SU-DHL-6 (cell line): ENCODE data around the gene PACC1.

Source experiments
- CTCF ChIP-seq: fragments of 200-600 bp; sonication (generic); IDR thresholded peaks from one replicate; pipeline ENCODE4 v1.5.1; 2017; ENCODE audit warnings: antibody characterized with exemption, mild to moderate bottlenecking, low read length, moderate library complexity; ENCODE audit not compliant: insufficient read depth, poor library complexity, severe bottlenecking
- EZH2phosphoT487 ChIP-seq: fragments of 200-600 bp; sonication (generic), shearing (Covaris generic); conservative IDR thresholded peaks from 2 replicates; pipeline ENCODE4 v1.6.1; 2018; ENCODE audit warnings: mild to moderate bottlenecking, antibody characterized with exemption, low read length, moderate library complexity, mixed read lengths

- TF ChIP-seq CTCF (peak; percentile 90), EZH2phosphoT487 (no peak)
Observed at GRCh38 chr1:212368073-212368484, 46.6 kb downstream of the PACC1 start.
